Endodermal cell (in vitro differentiated cells): Measurements from ENCODE around the gene PIP5KL1. TPM values are rescaled to one million over a fixed set of nuclear protein-coding genes. Genes with fewer than 3 reads are reported as not detected.

Experiments
- DNase-seq: peaks from one replicate; pipeline ENCODE4 v3.0.0-alpha.2; 2017
- H3K27ac ChIP-seq: 2 replicates; pipeline ENCODE4 v1.5.1; 2013; ENCODE audit warnings: mild to moderate bottlenecking, low read depth, low read length, moderate library complexity
- H3K27me3 ChIP-seq: 2 replicates; pipeline ENCODE4 v1.6.1; 2013; ENCODE audit warnings: mild to moderate bottlenecking, low read length, moderate library complexity; ENCODE audit not compliant: insufficient read depth, control insufficient read depth, poor library complexity, severe bottlenecking
- H3K36me3 ChIP-seq: 2 replicates; pipeline ENCODE4 v1.7.0; 2013; ENCODE audit warnings: mild to moderate bottlenecking, low read length, moderate library complexity; ENCODE audit not compliant: control insufficient read depth, insufficient read depth
- H3K4me1 ChIP-seq: one replicate; pipeline ENCODE4 v1.7.0; 2013; ENCODE audit warnings: low read length; ENCODE audit not compliant: control insufficient read depth, insufficient read depth
- H3K4me3 ChIP-seq: 2 replicates; pipeline ENCODE4 v1.5.1; 2013; ENCODE audit warnings: mild to moderate bottlenecking, low read length, moderate library complexity
- H3K9ac ChIP-seq: 2 replicates; pipeline ENCODE4 v1.6.1; 2013; ENCODE audit warnings: mild to moderate bottlenecking, low read length, moderate library complexity; ENCODE audit not compliant: poor library complexity, severe bottlenecking; ENCODE audit errors: extremely low read depth
- H3K9me3 ChIP-seq: 2 replicates; pipeline ENCODE4 v1.6.1; 2013; ENCODE audit warnings: mild to moderate bottlenecking, low read length, moderate library complexity; ENCODE audit not compliant: control insufficient read depth
- H3K27ac Mint-ChIP-seq: 2 replicates; pipeline ENCODE4 v1.8.0; 2020; ENCODE audit warnings: mixed read lengths
- H3K27me3 Mint-ChIP-seq: 2 replicates; pipeline ENCODE4 v1.8.0; 2021; ENCODE audit warnings: mild to moderate bottlenecking, mixed read lengths; ENCODE audit not compliant: insufficient read depth
- H3K36me3 Mint-ChIP-seq: 2 replicates; pipeline ENCODE4 v1.8.0; 2020; ENCODE audit warnings: low read depth, mixed read lengths
- H3K4me1 Mint-ChIP-seq: 2 replicates; pipeline ENCODE4 v1.8.0; 2020; ENCODE audit warnings: mixed read lengths
- H3K4me3 Mint-ChIP-seq: 2 replicates; pipeline ENCODE4 v1.8.0; 2020; ENCODE audit warnings: mild to moderate bottlenecking, moderate library complexity, mixed read lengths
- H3K9me3 Mint-ChIP-seq: 2 replicates; pipeline ENCODE4 v1.8.0; 2020; ENCODE audit warnings: mild to moderate bottlenecking, mixed read lengths
- CTCF ChIP-seq: fragments of 200-600 bp; sonication (generic); conservative IDR thresholded peaks from 2 replicates; pipeline ENCODE4 v1.5.0; 2021; ENCODE audit warnings: antibody characterized with exemption, mild to moderate bottlenecking
- WGBS, 2 experiments: methylation state at CpG; one replicate each; pipeline versions ENCODE4 v1.1.5 to v1.1.7; 2013; ENCODE audit warnings: missing lambda C conversion rate in 2 of 2, mixed read lengths in 1 of 2; ENCODE audit not compliant: insufficient coverage in 1 of 2, insufficient read length in 1 of 2; 5-methylcytosine and 5-hydroxymethylcytosine counted together
- total RNA-seq, 2 donors: library from RNA; stranded (reverse); fragmentation: NEBNext Ultra II Directional in 1 of 2; extraction: Animal tissue kit (Norgen Biotek cat#: 25700) in 1 of 2; gene quantifications; 2 replicates in 1 of 2; 3 replicates in 1 of 2; pipeline ENCODE4 v1.2.1, GENCODE V29; 2021

The PIP5KL1 gene
- total RNA-seq, 2 donors from 2014 or later, result 6.6 to 9.3 TPM

- Mint-ChIP-seq H3K4me1 (peaks cover 35% of the 10 kb centered on the region), H3K27me3 (no peaks in the 10 kb centered on the region), H3K27ac (no peak overlapping the region), H3K36me3 (peaks cover 8% of the 10 kb centered on the region), H3K4me3 (no peak overlapping the region), H3K9me3 (no peaks in the 10 kb centered on the region)
- H3K27ac ChIP-seq, result no peak overlapping the region
- no peaks in the 10 kb centered on the region for H3K9me3 ChIP-seq
- no peak for DNase-seq
- no peak overlapping the region for H3K9ac ChIP-seq
- 91 to 95% methylated on average over 8 of the region's 8 CpGs for WGBS, 2 experiments
- peaks cover 3% of the 10 kb centered on the region for H3K36me3 ChIP-seq
- peaks cover 1% of the 10 kb centered on the region for H3K4me1 ChIP-seq
- no peak for TF ChIP-seq CTCF
- H3K27me3 ChIP-seq, result no peaks in the 10 kb centered on the region
- no peak overlapping the region for H3K4me3 ChIP-seq
These were observed 36.0 kb upstream of the PIP5KL1 start for GRCh38 chr9:127966416-127967150.

DNA sequence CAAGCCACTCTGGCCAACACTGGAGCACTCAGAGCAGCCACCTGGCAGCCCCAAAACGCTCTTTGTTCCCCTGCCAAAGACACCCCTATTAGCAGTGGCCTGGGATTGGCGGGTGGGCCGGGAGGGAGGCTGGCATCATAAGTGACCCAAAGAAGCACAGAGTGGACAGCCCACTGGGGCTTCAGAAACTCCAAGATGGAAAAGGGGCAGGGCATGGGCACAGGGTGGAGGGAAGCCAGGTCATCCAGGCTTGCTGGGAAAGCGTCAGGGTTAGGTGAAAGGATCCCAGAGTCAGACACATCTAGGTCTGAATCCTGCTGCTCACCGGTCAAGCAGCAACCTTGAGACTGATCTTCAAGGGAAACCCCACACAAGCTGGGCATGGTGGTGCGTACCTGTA lies 35.4 kb upstream of the PIP5KL1 start:
- peaks cover 29% of the 10 kb centered on the region for H3K4me1 Mint-ChIP-seq
- H3K27ac ChIP-seq, result peak overlapping the region; percentile 80

DNA sequence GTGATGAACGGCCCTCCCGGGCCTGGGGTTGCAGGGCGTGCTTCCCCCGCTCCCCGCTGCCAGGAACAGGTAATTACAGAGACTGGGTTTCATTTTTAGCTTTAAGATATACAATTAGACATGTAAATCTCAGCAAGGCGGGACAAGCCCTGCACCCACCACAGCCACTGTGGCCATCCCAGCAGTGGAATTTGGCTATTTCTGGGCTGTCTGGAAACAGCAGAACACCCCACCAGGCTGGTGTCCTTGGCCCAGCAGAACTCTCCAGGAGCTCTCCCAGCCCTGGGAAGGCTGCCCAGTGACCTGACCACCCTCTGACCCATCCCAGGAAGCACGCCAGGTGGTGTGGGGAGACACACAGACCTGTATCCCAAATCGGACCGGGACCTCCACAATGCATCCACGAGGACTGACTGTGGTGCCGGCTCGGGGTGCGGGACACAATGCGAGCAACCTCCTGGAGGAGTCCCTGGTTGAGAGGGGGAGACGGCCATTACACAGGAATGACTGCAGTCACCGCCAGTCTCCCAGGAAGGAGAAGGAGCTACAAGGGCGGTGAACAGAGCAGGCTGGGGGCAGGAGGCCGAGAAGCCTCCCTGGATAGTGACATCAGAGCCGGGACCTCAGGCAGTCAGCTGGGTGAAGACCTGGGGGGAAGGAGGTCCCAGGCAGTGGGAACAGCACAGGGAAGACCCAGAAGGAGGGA lies 32.9 kb upstream of the PIP5KL1 start:
- peak overlapping the region; percentile 70 for H3K27ac Mint-ChIP-seq

More for the DNA sequence above, 35.4 kb upstream of the PIP5KL1 start:
- TF ChIP-seq CTCF, result no peak
- H3K4me3 Mint-ChIP-seq, result no peak overlapping the region
- no peaks in the 10 kb centered on the region for H3K27me3 Mint-ChIP-seq
- DNase-seq, result no peak
- H3K4me3 ChIP-seq, result no peak overlapping the region
- peaks cover 3% of the 10 kb centered on the region for H3K36me3 ChIP-seq
- H3K9me3 ChIP-seq, result no peaks in the 10 kb centered on the region
- no peaks in the 10 kb centered on the region for H3K27me3 ChIP-seq
- no peak overlapping the region for H3K9ac ChIP-seq
- H3K9me3 Mint-ChIP-seq, result no peaks in the 10 kb centered on the region
- WGBS, 2 experiments, result 92 to 98% methylated on average over 5 to 6 of the region's 6 CpGs
- H3K4me1 ChIP-seq, result no peaks in the 10 kb centered on the region
- peaks cover 13% of the 10 kb centered on the region for H3K36me3 Mint-ChIP-seq
- peak overlapping the region; percentile 60 for H3K27ac Mint-ChIP-seq

More for the DNA sequence above, 32.9 kb upstream of the PIP5KL1 start:
- TF ChIP-seq CTCF, result no peak
- DNase-seq, result no peak
- Histone ChIP-seq H3K9ac (no peak overlapping the region), H3K27ac (no peak overlapping the region), H3K4me1 (no peaks in the 10 kb centered on the region), H3K9me3 (no peaks in the 10 kb centered on the region), H3K4me3 (no peak overlapping the region), H3K27me3 (no peaks in the 10 kb centered on the region), H3K36me3 (no peaks in the 10 kb centered on the region)
- H3K4me1 Mint-ChIP-seq, result peaks cover 20% of the 10 kb centered on the region
- 90 to 91% methylated on average over 16 to 19 of the region's 19 CpGs for WGBS, 2 experiments
- H3K9me3 Mint-ChIP-seq, result no peaks in the 10 kb centered on the region
- no peaks in the 10 kb centered on the region for H3K27me3 Mint-ChIP-seq
- H3K4me3 Mint-ChIP-seq, result no peak overlapping the region
- peaks cover 14% of the 10 kb centered on the region for H3K36me3 Mint-ChIP-seq
